Stimulated activated CD8-positive, alpha-beta memory T cell treated with anti-CD3 and anti-CD28 coated beads, Interleukin-12 subunit alpha, Interleukin-12 subunit beta, amount 100 ng/mL, for 24 hours (primary cell): ENCODE results near the gene SPTB.

Experiments
- DNase-seq: peaks from one replicate; pipeline ENCODE4 v3.0.0-alpha.2; 2020; ENCODE audit errors: extremely low read depth

Gene SPTB

GRCh38 chr14:64729386-64730060 lies 150.2 kb downstream of the SPTB start:
- no peak for DNase-seq

GRCh38 chr14:64728856-64729255 lies 150.9 kb downstream of the SPTB start:
- DNase-seq = no peak

GRCh38 chr14:64728106-64728505 lies 151.6 kb downstream of the SPTB start:
- DNase-seq = no peak

- no peak for DNase-seq
Measured at GRCh38 chr14:64727551-64728071, 152.1 kb downstream of the SPTB start.

- no peak for DNase-seq
Measured at GRCh38 chr14:64726585-64726890, 153.2 kb downstream of the SPTB start.

- no peak for DNase-seq
Measured at GRCh38 chr14:64725879-64726584, 153.7 kb downstream of the SPTB start.

GRCh38 chr14:64725261-64725815 lies 154.4 kb downstream of the SPTB start:
- no peak for DNase-seq

GRCh38 chr14:64724578-64724930 lies 155.2 kb downstream of the SPTB start:
- no peak for DNase-seq

- DNase-seq = no peak
Measured at GRCh38 chr14:64723691-64724577, 155.8 kb downstream of the SPTB start.

- DNase-seq = no peak
Measured at GRCh38 chr14:64722842-64723447, 156.8 kb downstream of the SPTB start.

- DNase-seq = no peak
Measured at GRCh38 chr14:64721899-64722298, 157.8 kb downstream of the SPTB start.

GRCh38 chr14:64721391-64721791 lies 158.3 kb downstream of the SPTB start:
- DNase-seq = no peak

- DNase-seq = no peak
Measured at GRCh38 chr14:64720131-64720576, 159.6 kb downstream of the SPTB start.

- DNase-seq = no peak
Measured at GRCh38 chr14:64719601-64720000, 160.1 kb downstream of the SPTB start.

- DNase-seq = no peak
Measured at GRCh38 chr14:64718762-64719161, 160.9 kb downstream of the SPTB start.

- DNase-seq = no peak
Measured at GRCh38 chr14:64717870-64718269, 161.8 kb downstream of the SPTB start.

- DNase-seq = no peak
Measured at GRCh38 chr14:64715628-64716412, 163.9 kb downstream of the SPTB start.

GRCh38 chr14:64715146-64715627 lies 164.5 kb downstream of the SPTB start:
- DNase-seq = no peak

GRCh38 chr14:64714432-64715025 lies 165.2 kb downstream of the SPTB start:
- DNase-seq = no peak

GRCh38 chr14:64713677-64714076 lies 166.0 kb downstream of the SPTB start:
- no peak for DNase-seq
